Trophoblast cell (in vitro differentiated cells and primary cell): Measurements from ENCODE around the gene PRH2.
A peak's percentile ranks its signal among the peaks of the same experiment; 100 is the strongest.

Source experiments
- DNase-seq, 2 donors: peaks; one replicate each; pipeline ENCODE4 v3.0.0-alpha.2; 2016
- H2AFZ ChIP-seq: 2 replicates; pipeline ENCODE4 v1.6.1; 2013; ENCODE audit warnings: low read length, moderate library complexity, mild to moderate bottlenecking; ENCODE audit not compliant: insufficient read depth, poor library complexity
- H2AK5ac ChIP-seq: 2 replicates; pipeline ENCODE4 v1.6.1; 2013; ENCODE audit warnings: mild to moderate bottlenecking, low read length
- H2BK120ac ChIP-seq: 2 replicates; pipeline ENCODE4 v1.6.1; 2013; ENCODE audit warnings: low read length, mild to moderate bottlenecking, moderate library complexity; ENCODE audit not compliant: insufficient read depth, poor library complexity
- H2BK12ac ChIP-seq: 2 replicates; pipeline ENCODE4 v1.6.1; 2013; ENCODE audit warnings: mild to moderate bottlenecking, low read length, moderate library complexity
- H2BK5ac ChIP-seq: 2 replicates; pipeline ENCODE4 v1.6.1; 2013; ENCODE audit warnings: low read length, low read depth, moderate library complexity, mild to moderate bottlenecking; ENCODE audit not compliant: poor library complexity
- H3K14ac ChIP-seq: 2 replicates; pipeline ENCODE4 v1.6.1; 2013; ENCODE audit warnings: mild to moderate bottlenecking, low read length
- H3K18ac ChIP-seq: 2 replicates; pipeline ENCODE4 v1.6.1; 2013; ENCODE audit warnings: mild to moderate bottlenecking, low read length
- H3K23ac ChIP-seq: 2 replicates; pipeline ENCODE4 v1.6.1; 2013; ENCODE audit warnings: low read length
- H3K27ac ChIP-seq: 2 replicates; pipeline ENCODE4 v1.5.1; 2013; ENCODE audit warnings: low read depth, mild to moderate bottlenecking, inconsistent platforms, low read length, moderate library complexity
- H3K27me3 ChIP-seq: 2 replicates; pipeline ENCODE4 v1.6.1; 2013; ENCODE audit warnings: inconsistent platforms, mild to moderate bottlenecking, low read length, moderate library complexity; ENCODE audit not compliant: insufficient read depth
- H3K36me3 ChIP-seq, 2 experiments: 1 replicate in 1 of 2; 2 replicates in 1 of 2; pipeline ENCODE4 v1.6.1; 2013; ENCODE audit warnings: low read length in 2 of 2, mild to moderate bottlenecking in 2 of 2, moderate library complexity in 1 of 2; ENCODE audit not compliant: insufficient read depth in 2 of 2, control insufficient read depth in 1 of 2
- H3K4ac ChIP-seq: 2 replicates; pipeline ENCODE4 v1.6.1; 2013; ENCODE audit warnings: low read depth, mild to moderate bottlenecking, low read length, moderate library complexity
- H3K4me1 ChIP-seq, 2 experiments: 1 replicate in 1 of 2; 2 replicates in 1 of 2; pipeline ENCODE4 v1.6.1; 2013; ENCODE audit warnings: low read length in 2 of 2, mild to moderate bottlenecking in 2 of 2, moderate library complexity in 1 of 2; ENCODE audit not compliant: insufficient read depth in 2 of 2, control insufficient read depth in 1 of 2
- H3K4me2 ChIP-seq: 2 replicates; pipeline ENCODE4 v1.6.1; 2013; ENCODE audit warnings: inconsistent platforms, mild to moderate bottlenecking, low read length, moderate library complexity
- H3K4me3 ChIP-seq: 2 replicates; pipeline ENCODE4 v1.5.1; 2013; ENCODE audit warnings: mild to moderate bottlenecking, low read depth, low read length, inconsistent platforms
- H3K79me1 ChIP-seq: one replicate; pipeline ENCODE4 v1.6.1; 2013; ENCODE audit warnings: low read length
- H3K79me2 ChIP-seq: 2 replicates; pipeline ENCODE4 v1.6.1; 2013; ENCODE audit warnings: low read length, mild to moderate bottlenecking; ENCODE audit not compliant: control insufficient read depth, insufficient read depth, poor library complexity
- H3K9ac ChIP-seq: 2 replicates; pipeline ENCODE4 v1.6.1; 2013; ENCODE audit warnings: mild to moderate bottlenecking, low read length
- H3K9me3 ChIP-seq: 2 replicates; pipeline ENCODE4 v1.6.1; 2013; ENCODE audit warnings: low read depth, mild to moderate bottlenecking, control low read depth, inconsistent platforms, low read length; ENCODE audit not compliant: insufficient read depth
- H4K12ac ChIP-seq: 2 replicates; pipeline ENCODE4 v1.6.1; 2013; ENCODE audit warnings: low read depth, mild to moderate bottlenecking, low read length, moderate library complexity
- H4K8ac ChIP-seq: 2 replicates; pipeline ENCODE4 v1.6.1; 2013; ENCODE audit warnings: low read depth, mild to moderate bottlenecking, low read length, moderate library complexity
- H4K91ac ChIP-seq: one replicate; pipeline ENCODE4 v1.6.1; 2013; ENCODE audit warnings: low read depth, mild to moderate bottlenecking, low read length, moderate library complexity
- WGBS: extraction: QIAGEN DNeasy Blood & Tissue Kit; methylation state at CpG from one replicate; pipeline ENCODE4 v1.1.7; 2013; ENCODE audit warnings: missing lambda C conversion rate; ENCODE audit not compliant: insufficient read length, insufficient coverage; ENCODE audit errors: extremely low coverage; 5-methylcytosine and 5-hydroxymethylcytosine counted together

The PRH2 gene

DNA sequence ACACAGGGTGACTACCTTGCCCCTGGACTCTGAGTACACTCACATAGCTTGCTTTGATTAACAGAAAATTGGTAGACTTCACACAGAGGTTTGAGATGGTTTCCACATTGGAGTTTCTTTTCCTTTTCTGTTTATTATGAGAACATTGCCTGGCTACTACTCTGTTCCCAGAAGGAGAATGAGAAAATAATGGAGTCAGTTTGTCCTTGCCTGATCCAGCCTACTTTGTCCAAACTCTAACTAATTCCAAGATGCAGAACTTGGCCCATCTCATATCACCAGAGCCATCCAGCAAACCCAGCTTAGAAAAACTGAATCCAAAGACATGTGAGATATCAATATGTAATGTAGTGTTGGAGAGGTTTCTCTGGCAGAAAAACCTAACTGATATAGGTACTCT, 37.3 kb downstream of the PRH2 start:
- no peak overlapping the region for H3K27ac ChIP-seq
- no peak overlapping the region for H2BK5ac ChIP-seq
- no peaks in the 10 kb centered on the region for H3K79me1 ChIP-seq
- H3K9ac ChIP-seq, result no peak overlapping the region
- no peaks in the 10 kb centered on the region for H3K4me1 ChIP-seq
- H2BK12ac ChIP-seq, result no peak overlapping the region
- no peak overlapping the region for H2AFZ ChIP-seq
- no peak overlapping the region for H3K4me2 ChIP-seq
- DNase-seq, result no peak
- no peak overlapping the region for H4K8ac ChIP-seq
- no peak overlapping the region for H3K4me3 ChIP-seq
- no peaks in the 10 kb centered on the region for H3K36me3 ChIP-seq
- H4K12ac ChIP-seq, result no peak overlapping the region
- H3K4ac ChIP-seq, result no peak overlapping the region
- H3K14ac ChIP-seq, result no peak overlapping the region
- H3K18ac ChIP-seq, result no peak overlapping the region
- H2BK120ac ChIP-seq, result no peak overlapping the region
- no peaks in the 10 kb centered on the region for H3K9me3 ChIP-seq
- no peaks in the 10 kb centered on the region for H3K79me2 ChIP-seq
- no peak overlapping the region for H3K23ac ChIP-seq
- no peak overlapping the region for H4K91ac ChIP-seq
- H3K27me3 ChIP-seq, result no peaks in the 10 kb centered on the region
- H2AK5ac ChIP-seq, result no peak overlapping the region

DNA sequence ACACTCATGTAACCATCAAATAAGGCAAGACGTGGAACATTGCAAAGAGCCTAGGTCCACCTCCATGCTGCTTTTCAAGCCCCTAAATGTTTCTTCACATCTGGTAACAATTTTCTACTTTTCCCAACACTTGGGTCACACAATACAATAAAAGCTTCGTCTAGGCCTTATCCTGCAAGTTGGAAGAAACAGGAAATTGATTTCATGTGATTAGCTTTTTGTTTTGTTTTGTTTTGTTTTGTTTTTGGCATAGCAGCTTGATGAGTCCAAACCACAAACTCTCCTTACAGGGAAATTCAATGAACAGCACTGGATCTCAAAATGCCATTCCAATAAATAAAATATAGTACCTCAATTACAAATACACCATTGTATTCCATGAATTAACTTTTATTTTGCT, 38.4 kb downstream of the PRH2 start:
- no CpG with 5 or more reads among the region's 2 CpGs for whole genome bisulfite sequencing
- Histone ChIP-seq H3K9me3 (no peaks in the 10 kb centered on the region), H2AFZ (no peak overlapping the region), H3K27ac (no peak overlapping the region), H3K4ac (no peak overlapping the region), H4K91ac (no peak overlapping the region), H3K4me2 (no peak overlapping the region), H3K18ac (no peak overlapping the region), H3K4me1 (no peaks in the 10 kb centered on the region), H4K12ac (no peak overlapping the region), H2BK120ac (no peak overlapping the region), H3K14ac (no peak overlapping the region), H3K23ac (no peak overlapping the region), H3K9ac (no peak overlapping the region), H3K79me1 (no peaks in the 10 kb centered on the region), H3K79me2 (no peaks in the 10 kb centered on the region), H3K27me3 (no peaks in the 10 kb centered on the region), H3K36me3 (no peaks in the 10 kb centered on the region), H2AK5ac (no peak overlapping the region), H4K8ac (no peak overlapping the region), H2BK12ac (no peak overlapping the region), H3K4me3 (no peak overlapping the region), H2BK5ac (no peak overlapping the region)
- no peak for DNase-seq

DNA sequence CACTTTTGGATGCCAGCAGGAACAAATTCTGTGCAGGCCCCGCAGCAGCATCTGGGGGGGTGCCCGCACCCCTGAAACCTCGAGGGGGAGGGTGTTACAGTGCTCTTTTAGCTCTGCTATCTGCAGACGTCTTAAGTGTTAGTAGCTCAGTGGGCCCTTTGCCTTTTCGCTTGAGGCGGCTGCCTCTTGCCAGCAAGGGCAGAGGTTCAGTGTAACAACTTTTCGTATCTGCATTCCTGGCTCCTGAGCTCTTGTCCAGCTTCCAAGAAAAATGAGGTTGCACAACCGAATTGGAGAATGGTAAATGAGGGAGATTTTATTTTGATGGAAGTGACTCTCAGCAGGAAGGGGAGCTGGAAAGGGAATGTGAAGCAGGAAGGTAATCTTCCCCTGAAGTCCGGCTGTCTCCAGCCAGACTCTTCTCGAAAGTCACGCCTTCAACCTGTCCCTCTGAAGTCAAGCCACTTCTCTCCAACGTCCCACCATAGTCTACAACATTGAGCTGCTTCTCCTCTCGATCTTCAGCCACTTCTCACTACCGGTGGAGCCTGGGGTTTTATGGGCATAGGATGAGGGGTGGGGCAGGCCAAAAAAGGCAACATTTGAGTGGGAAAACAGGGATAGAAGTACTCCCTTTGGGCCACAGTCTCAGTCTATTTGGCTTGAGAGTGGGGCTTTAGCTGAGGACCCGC, 39.9 kb downstream of the PRH2 start:
- Histone ChIP-seq H3K4ac (no peak overlapping the region), H3K9ac (no peak overlapping the region), H4K12ac (no peak overlapping the region), H3K27me3 (no peaks in the 10 kb centered on the region), H3K79me1 (no peaks in the 10 kb centered on the region), H3K9me3 (no peaks in the 10 kb centered on the region), H2BK12ac (no peak overlapping the region), H3K4me2 (no peak overlapping the region), H2AK5ac (no peak overlapping the region), H2AFZ (no peak overlapping the region), H3K27ac (no peak overlapping the region), H4K8ac (no peak overlapping the region), H3K4me3 (no peak overlapping the region), H3K79me2 (no peaks in the 10 kb centered on the region), H2BK5ac (no peak overlapping the region), H3K4me1 (no peaks in the 10 kb centered on the region), H3K36me3 (no peaks in the 10 kb centered on the region), H3K14ac (no peak overlapping the region), H3K18ac (no peak overlapping the region), H3K23ac (no peak overlapping the region), H4K91ac (no peak overlapping the region), H2BK120ac (no peak overlapping the region)
- peak in 1 of 2 donors; percentile 13 for DNase-seq
- WGBS, result no CpG with 5 or more reads among the region's 15 CpGs

GRCh38 chr12:10974965-10975364, 45.9 kb downstream of the PRH2 start:
- H3K18ac ChIP-seq, result no peak overlapping the region
- H3K27me3 ChIP-seq, result no peaks in the 10 kb centered on the region
- no peak overlapping the region for H2BK120ac ChIP-seq
- no peaks in the 10 kb centered on the region for H3K9me3 ChIP-seq
- H3K36me3 ChIP-seq, result no peaks in the 10 kb centered on the region
- H3K4me2 ChIP-seq, result no peak overlapping the region
- no peak overlapping the region for H2AK5ac ChIP-seq
- H2BK5ac ChIP-seq, result no peak overlapping the region
- H3K23ac ChIP-seq, result no peak overlapping the region
- DNase-seq, result no peak
- H3K4me1 ChIP-seq, result peaks cover 2 to 3% of the 10 kb centered on the region in 2 experiments
- H3K9ac ChIP-seq, result no peak overlapping the region
- no peaks in the 10 kb centered on the region for H3K79me1 ChIP-seq
- H3K4ac ChIP-seq, result no peak overlapping the region
- no peak overlapping the region for H2BK12ac ChIP-seq
- H3K79me2 ChIP-seq, result no peaks in the 10 kb centered on the region
- H4K8ac ChIP-seq, result no peak overlapping the region
- no peak overlapping the region for H3K4me3 ChIP-seq
- no peak overlapping the region for H4K12ac ChIP-seq
- H3K27ac ChIP-seq, result no peak overlapping the region
- H3K14ac ChIP-seq, result no peak overlapping the region
- H2AFZ ChIP-seq, result no peak overlapping the region
- WGBS, result no CpG with 5 or more reads among the region's 3 CpGs
- no peak overlapping the region for H4K91ac ChIP-seq
